Amniotic stem cell (primary cell): Measurements from ENCODE around the gene KCNJ5.

ENCODE experiments used
- DNase-seq: peaks from one replicate; lab custom pipeline; 2025; lab: John Stamatoyannopoulos, UW

KCNJ5 gene

DNA sequence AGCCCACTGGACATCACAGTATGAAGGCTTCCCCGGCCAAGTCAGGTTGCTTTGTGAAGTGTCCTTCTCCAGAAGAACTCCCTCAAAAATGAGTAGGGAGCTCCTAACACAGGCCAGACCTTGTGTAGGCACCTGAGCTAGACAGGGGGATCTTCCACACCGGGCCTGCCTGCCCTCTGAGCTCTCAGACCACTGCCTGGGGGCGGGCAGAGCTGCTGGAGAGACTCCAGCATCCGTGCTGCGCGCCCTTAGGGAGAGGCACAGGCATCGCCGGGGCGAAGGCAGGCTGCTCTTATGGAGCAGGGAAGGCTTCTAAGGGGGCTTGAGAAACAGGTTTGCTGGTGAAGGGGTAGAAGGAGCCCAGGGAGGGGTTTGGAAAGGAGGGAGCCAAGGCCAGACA, 4.4 kb downstream of the KCNJ5 start:
- DNase-seq = no peak

DNA sequence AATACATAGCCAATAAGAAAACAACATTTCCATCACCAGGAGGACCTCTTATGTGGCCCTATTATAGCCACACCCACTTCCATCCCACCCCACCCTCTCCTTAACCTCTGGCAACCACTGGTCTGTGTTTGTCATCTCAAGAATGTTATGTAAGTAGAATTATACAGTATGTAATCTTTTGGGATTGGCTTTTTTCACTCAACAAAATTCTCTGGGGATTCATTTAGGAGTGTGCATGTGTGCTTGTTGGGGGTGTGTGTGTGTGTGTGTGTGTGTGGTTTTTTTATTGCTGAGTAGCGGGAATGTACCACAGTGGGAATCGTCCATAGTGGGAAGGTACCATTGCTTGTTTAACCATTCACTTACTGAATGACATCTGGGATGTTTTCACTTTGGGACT, 5.2 kb downstream of the KCNJ5 start:
- DNase-seq = no peak

GRCh38 chr11:128897826-128898225, 6.7 kb downstream of the KCNJ5 start:
- DNase-seq = no peak

- no peak for DNase-seq
Observed at GRCh38 chr11:128898580-128899344, 7.6 kb downstream of the KCNJ5 start.

DNA sequence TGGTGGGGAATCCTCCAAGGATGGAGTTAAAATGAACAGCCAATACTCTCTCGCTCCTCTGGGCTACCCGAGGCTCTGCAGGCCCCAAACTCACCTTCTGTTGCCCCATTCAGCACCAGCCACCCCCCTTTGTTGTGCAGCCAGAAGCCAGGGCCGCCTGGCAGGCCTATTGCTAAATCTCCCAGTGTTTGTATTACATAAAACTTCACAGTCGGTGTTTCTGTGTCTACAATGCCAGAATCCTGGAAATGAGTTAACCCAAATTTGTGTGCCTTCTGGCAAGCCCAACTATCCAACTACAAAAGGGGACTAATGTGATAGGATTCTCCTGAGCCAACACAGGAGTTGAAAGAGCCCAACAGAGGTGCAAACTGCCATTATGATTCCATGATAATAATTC, 9.3 kb downstream of the KCNJ5 start:
- DNase-seq = no peak

- DNase-seq = no peak
Observed at GRCh38 chr11:128901653-128902514, 10.7 kb downstream of the KCNJ5 start.

DNA sequence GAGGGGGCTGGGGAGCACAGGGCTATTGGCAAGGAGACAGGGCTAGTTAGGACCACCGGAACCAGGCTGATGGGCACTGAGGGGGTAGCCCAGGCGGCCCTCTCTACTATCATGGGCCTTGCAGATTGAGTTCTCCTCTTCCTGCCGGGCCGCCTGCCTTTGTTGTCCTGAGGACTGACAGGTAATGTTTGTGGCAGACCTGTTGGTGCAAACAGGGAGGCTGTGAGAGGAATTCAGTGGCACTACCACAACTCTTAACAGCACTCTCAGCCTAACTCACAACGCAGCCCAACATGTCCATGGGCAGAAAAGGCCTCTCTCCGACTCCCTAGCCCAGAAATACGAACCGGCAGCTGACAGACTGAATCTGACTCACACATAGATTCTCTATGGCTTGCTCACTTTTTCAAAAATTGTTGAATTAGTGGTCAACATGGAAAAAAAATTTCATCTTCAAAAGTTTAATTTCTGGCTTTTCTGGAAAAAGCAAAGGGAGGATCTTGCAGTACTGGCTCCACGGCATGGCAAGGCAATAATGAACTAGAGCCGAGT, 11.4 kb downstream of the KCNJ5 start:
- peak; percentile 57 for DNase-seq

DNA sequence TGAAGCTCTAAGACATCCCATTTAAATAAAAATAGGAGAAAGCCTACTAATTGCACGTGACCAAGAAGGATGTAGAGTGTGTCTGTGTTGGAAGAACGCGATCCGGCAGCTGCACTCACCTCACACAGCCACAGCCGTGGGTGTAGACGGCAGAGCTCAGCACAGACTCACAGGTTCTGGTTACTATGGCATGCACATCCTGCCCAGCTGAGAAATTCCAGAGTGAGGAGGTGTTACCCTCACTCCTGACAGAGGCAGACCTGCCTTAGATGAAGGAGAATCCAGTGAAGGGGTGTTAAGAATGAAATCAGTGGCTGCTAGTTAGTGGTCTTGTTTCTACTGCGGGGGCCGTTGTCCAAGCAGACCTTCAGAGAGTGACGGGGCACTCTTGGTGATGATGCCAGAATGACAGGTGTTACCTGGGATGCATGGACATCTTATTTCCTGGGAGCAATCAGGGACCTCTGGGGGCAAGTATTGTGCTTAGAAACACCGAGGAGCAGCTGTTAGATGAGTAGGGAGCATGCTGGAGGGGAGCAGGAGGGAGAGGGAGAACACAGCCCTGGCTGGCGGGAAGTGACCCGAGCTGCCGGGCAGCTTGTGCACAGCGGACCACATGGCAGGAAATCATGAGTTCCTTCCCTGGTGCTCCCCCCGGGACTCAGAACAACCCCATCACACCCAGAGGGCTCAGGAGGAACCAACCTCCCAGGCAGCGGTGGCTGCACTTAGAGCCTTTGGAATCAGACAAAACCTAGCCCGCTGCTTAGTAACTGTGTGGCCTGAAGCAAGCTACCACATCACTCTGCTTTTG, 12.3 kb downstream of the KCNJ5 start:
- DNase-seq = no peak

DNA sequence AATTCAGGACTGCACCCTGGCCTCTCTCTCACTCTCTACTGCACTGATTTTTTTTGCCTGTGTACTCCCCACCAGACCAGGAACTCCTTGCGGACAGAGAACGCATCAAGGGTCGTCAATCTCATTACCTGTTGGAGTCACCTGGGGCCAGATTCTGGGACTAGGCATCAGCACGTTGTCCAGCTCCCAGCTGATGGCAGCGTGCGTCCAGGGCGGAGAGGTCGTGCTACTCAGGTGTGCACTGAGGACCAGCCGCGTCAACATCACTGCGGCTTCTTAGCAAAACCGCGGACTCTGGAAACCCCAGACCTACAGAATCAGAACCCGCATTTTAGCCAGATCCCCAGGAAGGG, 13.1 kb downstream of the KCNJ5 start:
- DNase-seq = no peak

DNA sequence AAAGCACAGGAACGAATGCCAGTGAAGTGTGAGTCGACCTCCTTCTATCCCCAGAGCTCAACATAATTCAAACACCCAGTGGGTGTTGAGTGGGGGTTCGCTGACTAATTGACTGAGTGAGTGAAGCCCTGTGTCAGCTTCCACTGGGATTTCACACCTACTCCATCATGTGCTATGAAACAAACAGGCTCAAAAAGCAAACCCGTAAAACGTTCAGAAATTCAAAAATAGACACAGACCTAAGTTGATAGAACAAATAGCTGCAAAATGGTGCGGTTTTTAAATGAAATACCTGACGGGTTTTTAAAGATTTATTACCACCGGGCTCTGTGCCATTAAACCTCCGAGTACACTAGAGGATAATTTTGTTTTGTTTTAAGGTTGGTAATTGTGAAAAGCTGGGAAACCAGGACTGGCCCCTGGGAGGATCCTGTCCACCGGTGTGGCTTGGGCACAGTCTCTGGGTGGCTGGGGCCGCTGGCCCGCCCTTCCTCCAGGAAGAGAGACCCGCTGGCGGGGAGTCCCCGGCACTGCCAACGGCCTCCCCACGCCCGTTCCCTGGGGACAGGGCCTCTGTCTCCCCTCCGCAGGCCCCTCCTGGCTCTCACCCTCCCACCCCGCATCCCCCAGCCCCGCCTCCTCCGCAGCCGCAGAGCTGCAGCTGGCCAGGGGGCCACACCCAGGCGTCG, 13.6 kb downstream of the KCNJ5 start:
- DNase-seq = no peak

DNA sequence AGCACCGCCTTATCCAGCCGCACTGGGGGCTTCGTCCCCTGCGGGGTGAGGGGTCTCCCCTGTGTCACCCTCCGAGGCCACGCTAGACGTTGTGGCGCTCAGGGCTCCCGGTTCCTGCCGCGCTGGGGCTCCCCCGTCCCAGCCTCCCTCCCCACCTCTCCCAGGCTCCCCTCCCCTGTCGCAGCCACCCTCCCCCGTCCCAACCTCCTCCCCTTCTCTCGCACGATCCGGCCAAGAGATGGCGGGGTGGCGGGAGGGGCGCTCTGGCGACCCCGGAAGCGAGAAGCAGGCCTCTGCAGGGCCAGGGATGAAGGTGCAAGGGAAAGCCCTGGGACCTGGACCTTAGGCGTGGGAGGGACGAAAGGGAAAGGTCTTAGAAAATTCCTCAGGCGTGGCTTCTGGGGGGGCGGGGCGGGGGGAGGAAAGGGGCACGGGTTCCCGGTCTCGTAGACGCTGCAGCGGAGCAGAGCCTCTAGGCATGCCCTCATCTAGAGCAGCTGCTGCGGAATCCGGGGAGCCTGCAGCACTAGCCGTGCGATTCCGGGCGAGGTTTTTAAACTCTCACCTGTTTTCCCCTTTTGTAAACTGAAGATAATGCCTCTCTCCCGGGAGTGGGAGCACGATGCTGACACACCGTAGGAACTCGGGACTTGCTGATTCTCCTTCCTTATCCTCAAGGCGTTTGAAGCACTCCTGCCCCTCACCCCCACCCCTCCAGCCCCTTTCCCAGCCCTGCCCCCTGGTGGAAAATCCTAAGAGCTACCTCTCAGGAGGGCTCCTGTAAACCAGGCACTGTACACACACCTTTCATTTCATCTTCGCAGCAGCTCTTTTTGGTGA, 14.4 kb downstream of the KCNJ5 start:
- DNase-seq = no peak

DNA sequence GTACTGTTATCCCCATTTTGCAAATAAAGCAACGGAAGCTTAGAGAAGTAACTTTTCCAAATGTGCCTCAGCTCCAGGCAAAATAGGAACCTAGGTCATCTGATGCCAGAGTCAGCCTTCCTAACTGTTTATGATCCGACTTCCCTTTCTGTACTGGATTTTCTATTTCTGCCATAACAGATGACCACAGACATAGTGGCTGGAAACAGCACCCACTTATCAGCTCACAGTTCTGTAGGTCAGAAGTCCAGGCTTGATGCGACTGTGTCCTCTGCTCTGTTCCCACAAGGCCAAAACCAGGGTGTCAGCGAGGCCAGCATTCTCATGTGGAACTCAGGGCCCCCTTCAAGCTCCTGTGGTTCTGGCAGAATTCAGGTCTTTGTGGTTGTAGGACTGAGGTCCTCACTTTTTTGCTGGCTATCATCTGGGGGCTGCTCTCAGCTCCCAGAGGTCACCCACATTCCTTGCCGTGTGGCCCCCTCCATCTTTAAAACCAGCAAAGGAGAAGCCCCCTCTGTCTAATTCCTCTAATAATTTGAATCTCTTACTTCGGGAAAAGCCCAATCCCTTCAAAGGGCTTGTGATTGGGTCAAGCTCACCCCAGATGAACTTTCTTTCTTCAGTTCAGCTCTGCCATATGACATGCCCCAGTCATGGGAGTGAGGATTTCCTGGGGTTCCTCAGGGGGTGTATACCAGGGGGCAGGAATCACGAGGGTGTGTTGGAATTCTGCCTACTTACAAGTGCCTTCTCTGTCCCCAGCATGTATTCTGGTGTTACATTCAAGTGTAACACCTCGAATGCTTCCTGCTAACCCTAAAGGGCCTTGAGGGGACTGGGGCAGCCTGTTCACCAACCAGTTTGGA, 15.3 kb downstream of the KCNJ5 start:
- DNase-seq = no peak

DNA sequence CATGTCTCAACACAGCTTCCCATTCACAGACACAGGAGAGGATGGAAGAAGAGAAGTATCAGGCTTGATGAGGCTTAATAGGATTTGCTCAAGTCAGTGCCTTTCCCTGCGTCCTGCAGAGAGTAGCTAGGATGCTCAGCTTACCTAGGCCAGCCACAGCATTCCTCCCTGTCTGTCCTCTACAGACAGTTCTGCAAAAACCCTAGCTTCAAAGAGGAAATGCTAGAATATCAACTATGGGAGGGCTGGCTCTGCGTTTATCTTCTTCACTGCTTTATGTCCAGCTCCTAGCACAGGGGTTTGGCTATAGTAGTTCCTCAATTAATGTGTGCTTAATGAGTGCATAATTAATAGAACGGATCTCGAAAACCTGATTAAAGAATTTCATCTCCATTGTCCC, 16.4 kb downstream of the KCNJ5 start:
- DNase-seq = no peak

- peak; percentile 34 for DNase-seq
Observed at GRCh38 chr11:128908391-128909246, 17.5 kb downstream of the KCNJ5 start.

GRCh38 chr11:128909438-128910125, 18.4 kb downstream of the KCNJ5 start:
- DNase-seq = no peak

GRCh38 chr11:128910576-128910975, 19.4 kb downstream of the KCNJ5 start:
- DNase-seq = no peak

DNA sequence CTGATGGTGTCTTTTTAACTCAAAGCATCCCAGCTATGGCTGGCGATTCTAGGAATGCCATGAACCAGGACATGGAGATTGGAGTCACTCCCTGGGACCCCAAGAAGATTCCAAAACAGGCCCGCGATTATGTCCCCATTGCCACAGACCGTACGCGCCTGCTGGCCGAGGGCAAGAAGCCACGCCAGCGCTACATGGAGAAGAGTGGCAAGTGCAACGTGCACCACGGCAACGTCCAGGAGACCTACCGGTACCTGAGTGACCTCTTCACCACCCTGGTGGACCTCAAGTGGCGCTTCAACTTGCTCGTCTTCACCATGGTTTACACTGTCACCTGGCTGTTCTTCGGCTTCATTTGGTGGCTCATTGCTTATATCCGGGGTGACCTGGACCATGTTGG, 20.1 kb downstream of the KCNJ5 start:
- no peak for DNase-seq

- no peak for DNase-seq
Observed at GRCh38 chr11:128911701-128912100, 20.5 kb downstream of the KCNJ5 start.
